Epithelial cell of esophagus (primary cell): ENCODE results near the gene KLHL12.

Experiments used
- DNase-seq: peaks from one replicate; pipeline ENCODE4 v3.0.0; 2010; ENCODE audit warnings: low read depth
- H3K4me3 ChIP-seq: 2 replicates; pipeline ENCODE4 v1.5.1; 2011; ENCODE audit warnings: mild to moderate bottlenecking, low read length, control low read depth
- TF ChIP-seq, protein P1 (sequence below): IDR thresholded peaks from 2 replicates; pipeline ENCODE4 v1.5.1; 2011; ENCODE audit warnings: low read depth, mild to moderate bottlenecking, low read length, control low read depth, inconsistent platforms; ENCODE audit not compliant: insufficient read depth; ENCODE audit errors: missing control alignments

KLHL12 gene

DNA sequence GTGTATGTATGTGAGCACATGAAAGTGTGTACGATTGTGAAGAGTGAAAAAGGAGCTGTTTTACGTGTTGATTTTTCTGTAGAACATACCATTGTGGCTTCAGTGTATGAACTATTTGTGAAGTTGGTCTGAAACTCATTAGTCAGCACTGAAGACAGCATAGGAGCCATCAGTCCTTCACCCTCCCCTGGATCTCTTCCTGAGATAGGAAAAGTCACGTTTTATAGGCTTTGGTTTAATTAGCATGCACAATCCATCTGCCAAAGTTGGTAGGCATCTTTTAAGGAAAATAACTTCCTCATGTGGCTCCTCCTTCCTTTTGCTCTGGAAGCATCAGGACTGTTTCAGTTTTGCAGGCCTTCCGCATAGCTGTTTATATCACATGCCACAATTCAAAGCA is 36.6 kb downstream of the KLHL12 start:
- TF ChIP-seq, protein P1, sequence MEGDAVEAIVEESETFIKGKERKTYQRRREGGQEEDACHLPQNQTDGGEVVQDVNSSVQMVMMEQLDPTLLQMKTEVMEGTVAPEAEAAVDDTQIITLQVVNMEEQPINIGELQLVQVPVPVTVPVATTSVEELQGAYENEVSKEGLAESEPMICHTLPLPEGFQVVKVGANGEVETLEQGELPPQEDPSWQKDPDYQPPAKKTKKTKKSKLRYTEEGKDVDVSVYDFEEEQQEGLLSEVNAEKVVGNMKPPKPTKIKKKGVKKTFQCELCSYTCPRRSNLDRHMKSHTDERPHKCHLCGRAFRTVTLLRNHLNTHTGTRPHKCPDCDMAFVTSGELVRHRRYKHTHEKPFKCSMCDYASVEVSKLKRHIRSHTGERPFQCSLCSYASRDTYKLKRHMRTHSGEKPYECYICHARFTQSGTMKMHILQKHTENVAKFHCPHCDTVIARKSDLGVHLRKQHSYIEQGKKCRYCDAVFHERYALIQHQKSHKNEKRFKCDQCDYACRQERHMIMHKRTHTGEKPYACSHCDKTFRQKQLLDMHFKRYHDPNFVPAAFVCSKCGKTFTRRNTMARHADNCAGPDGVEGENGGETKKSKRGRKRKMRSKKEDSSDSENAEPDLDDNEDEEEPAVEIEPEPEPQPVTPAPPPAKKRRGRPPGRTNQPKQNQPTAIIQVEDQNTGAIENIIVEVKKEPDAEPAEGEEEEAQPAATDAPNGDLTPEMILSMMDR = no peak
- no peak for DNase-seq
- no peak overlapping the region for H3K4me3 ChIP-seq

DNA sequence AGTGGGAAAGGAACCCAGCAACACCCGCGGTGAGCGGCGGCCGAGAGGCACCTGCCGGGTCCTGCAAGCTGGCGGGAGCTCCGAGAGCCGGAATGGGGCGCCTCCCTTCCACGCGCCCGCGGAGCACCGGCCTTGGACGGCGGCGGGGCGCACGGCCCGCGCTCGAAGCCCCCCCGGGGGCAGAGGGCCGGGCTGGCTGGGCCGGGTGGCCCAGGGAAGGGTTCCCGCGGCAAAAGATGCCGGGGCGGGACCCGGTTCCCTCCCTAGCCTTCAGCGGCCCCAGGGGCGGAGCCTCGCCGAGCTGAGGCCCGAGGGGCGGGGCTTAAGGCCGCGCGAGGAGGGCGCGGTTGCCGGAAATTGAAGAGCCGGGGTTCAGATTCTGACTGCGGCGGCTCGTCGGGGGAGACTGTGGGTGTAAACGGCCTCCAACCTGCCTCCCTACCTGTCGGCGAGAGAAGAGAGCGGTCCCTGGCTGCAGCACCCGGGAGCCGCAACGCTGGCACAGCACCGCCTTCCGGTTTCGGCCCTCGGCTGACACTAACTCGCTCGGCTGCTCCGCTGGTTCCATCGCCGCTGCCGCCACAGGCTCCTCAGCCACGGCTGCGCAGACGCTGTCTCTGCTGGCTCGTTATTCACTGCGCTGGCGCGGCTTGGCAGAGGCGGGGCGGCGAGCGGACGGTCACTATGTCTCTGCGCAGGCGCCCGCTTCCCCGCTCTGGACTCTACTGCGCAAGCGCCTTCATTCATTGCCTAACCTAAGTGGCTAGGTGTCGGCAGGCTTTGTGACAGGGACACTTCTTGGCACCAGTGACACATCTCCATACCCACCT is 38.3 kb downstream of the KLHL12 start, which contains the start of gene RABIF:
Gene RABIF (minus strand): TSS at position 619 of the 830 bp plus-strand sequence. CDS start 51 bp downstream, at position 568.
- TF ChIP-seq, protein P1 = peak; percentile 29
- peak within 1 kb of the TSS; percentile 84 for H3K4me3 ChIP-seq
- peak; percentile 96 for DNase-seq

DNA sequence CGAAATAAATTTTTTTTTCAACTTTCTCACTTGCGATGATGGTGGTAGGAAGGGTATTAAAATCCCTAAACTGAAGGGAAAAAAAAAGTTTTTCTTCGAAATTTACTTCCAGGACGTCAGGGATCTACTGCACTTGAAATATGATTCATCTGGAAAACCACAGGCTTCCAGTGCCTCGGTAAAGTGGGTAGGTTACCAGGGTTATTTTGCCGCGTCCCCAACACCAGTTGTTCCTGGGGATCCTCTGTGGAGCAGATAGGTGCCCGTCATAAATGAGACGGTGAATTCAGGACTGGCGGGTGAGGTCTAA is 38.9 kb downstream of the KLHL12 start:
- peak; percentile 44 for DNase-seq
- H3K4me3 ChIP-seq = peak overlapping the region; percentile 84
- TF ChIP-seq, protein P1 = no peak

DNA sequence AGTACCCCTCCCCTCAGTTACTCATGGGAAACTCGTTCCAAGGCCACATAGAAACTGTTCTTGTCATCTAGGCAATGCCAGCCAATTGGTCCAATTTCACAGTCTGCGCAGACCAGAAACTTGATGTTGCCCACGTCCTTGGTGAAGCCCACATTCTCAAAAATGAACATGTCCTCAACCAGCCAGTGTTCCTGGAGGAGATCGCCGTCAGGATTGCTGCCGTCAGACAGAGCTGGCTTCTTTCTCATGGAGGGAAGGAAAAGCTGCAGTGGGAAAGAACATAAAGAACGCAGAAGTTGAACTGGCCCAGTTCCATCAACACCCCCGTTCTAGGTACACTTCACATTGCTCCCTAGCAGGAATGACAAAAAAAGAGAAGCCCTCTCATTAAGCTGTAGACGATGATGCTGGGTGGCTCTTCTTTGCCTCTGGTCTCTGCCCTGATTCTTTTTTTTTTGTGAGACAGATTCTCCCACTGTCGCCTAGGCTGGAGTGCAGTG is 46.0 kb downstream of the KLHL12 start:
- TF ChIP-seq, protein P1 = no peak
- DNase-seq = no peak
- no peak overlapping the region for H3K4me3 ChIP-seq

DNA sequence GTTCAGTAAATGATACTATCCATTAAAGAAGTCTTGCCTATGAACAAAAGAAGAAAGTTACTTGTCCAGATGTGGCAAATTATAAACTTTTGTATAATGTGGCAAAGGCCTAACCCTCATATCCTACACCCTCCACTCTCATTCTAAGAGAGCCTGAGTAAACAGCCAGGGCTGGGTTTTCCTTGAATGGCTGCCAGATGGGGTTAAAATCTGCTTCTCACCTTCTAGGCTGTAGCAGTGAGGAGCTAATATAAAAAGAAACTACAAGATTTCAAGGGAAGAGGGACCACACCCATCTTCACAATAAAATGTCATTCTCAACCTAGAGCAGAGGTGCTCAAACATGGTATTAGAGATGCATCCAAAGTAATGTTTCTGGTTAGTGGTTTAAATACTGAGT is 47.0 kb downstream of the KLHL12 start:
- DNase-seq = no peak
- no peak overlapping the region for H3K4me3 ChIP-seq
- TF ChIP-seq, protein P1 = no peak

DNA sequence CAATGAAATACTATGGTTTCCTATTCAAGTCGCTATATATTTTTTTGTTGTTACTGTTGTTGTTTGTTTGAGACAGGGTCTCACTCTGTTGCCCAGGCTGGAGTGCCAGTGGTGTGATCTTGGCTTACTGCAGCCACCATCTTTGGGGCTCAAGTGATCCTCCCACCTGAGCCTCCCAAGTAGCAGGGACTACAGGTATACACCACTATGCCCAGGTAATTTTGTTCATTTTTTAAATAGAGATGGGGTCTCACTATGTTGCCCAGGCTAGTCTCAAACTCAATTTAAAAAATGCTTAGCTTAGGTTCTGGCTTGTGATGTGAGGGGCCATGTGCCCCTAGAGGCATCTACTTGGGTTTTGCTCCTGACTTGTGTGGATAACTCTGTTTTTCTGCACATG is 47.9 kb downstream of the KLHL12 start:
- TF ChIP-seq, protein P1 = no peak
- no peak for DNase-seq
- H3K4me3 ChIP-seq = no peak overlapping the region

DNA sequence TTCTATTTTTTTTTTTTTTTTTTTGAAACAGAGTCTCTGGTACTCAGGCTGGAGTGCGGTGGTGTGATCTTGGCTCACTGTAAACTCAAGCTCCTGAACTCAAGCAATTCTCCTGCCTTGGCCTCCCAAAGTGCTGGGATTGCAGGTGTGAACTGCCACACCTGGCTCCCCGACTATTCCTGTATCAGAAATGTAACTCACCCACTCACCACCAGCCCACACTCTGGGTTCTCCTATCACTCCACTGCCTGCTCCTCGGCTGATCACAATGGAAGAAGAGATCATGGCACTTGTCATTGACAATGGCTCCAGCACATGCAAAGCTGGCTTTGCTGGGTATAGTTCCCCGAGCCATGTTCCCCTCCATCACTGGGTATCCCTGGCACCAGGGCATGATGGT is 54.0 kb downstream of the KLHL12 start:
- TF ChIP-seq, protein P1 = no peak
- H3K4me3 ChIP-seq = no peak overlapping the region
- DNase-seq = no peak
